Measurements from ENCODE around the gene ITFG1. TPM values are rescaled to one million over a fixed set of nuclear protein-coding genes. Genes with fewer than 3 reads are reported as not detected.

Gene ITFG1
- total and polyA plus RNA-seq, 2 of the 8 experiments (the other 6 are each of a cell fraction or from before 2014, with no cell fraction given) = 13.8 to 22.2 TPM

GRCh38 chr16:47481698-47482374, 21.0 kb upstream of the ITFG1 start:
- Histone ChIP-seq H2BK15ac (ENCODE audit: low read length) (no peak overlapping the region), H3K14ac (ENCODE audit: insufficient read length) (no peak overlapping the region), H4K91ac (replicated peaks; ENCODE audit: insufficient read length, low read length) (no peak overlapping the region), H3K4me1 (replicated peaks in 1 of 4; ENCODE audit: control insufficient read depth in 3 of 4, insufficient read depth in 4 of 4, low read length in 3 of 4) (no peaks in the 10 kb centered on the region), H2AFZ (ENCODE audit: low read length) (no peak overlapping the region), H3K18ac (ENCODE audit: extremely low read depth, low read length) (no peak overlapping the region), H3K23me2 (ENCODE audit: low read depth, low read length) (no peaks in the 10 kb centered on the region), H3K27me3 (replicated peaks in 1 of 4; ENCODE audit: control insufficient read depth in 3 of 4, extremely low read depth in 1 of 4, insufficient read depth in 3 of 4, low read length in 3 of 4) (no peaks in the 10 kb centered on the region), H2AK5ac (ENCODE audit: low read depth, low read length) (no peak overlapping the region), H3K23ac (ENCODE audit: insufficient read length) (no peak overlapping the region), H3K79me1 (ENCODE audit: low read depth, low read length) (no peaks in the 10 kb centered on the region), H3K4ac (replicated peaks; ENCODE audit: insufficient read length, low read depth, low read length) (no peak overlapping the region), H2BK12ac (ENCODE audit: low read depth, low read length) (no peak overlapping the region), H4K5ac (ENCODE audit: insufficient read length, low read depth, low read length) (no peak overlapping the region), H3K4me2 (ENCODE audit: insufficient read depth in 1 of 2, low read depth in 2 of 2, low read length in 2 of 2) (no peak overlapping the region), H2BK20ac (ENCODE audit: low read length) (no peak overlapping the region), H2BK5ac (ENCODE audit: low read depth, low read length) (no peak overlapping the region), H3K36me3 (ENCODE audit: control insufficient read depth in 2 of 4, insufficient read depth in 4 of 4, low read length in 3 of 4) (no peaks in the 10 kb centered on the region), H3K9ac (replicated peaks in 1 of 4; ENCODE audit: extremely low read depth in 1 of 4, low read depth in 3 of 4, low read length in 3 of 4) (no peak overlapping the region), H3K9me3 (ENCODE audit: insufficient read depth in 2 of 2, low read depth in 1 of 2, low read length in 1 of 2) (no peaks in the 10 kb centered on the region), H3K79me2 (ENCODE audit: control insufficient read depth in 1 of 2, insufficient read depth in 2 of 2, low read length in 2 of 2) (no peaks in the 10 kb centered on the region; a peak in 1 of 4 replicates), H3K56ac (replicated peaks; ENCODE audit: insufficient read length, low read depth, low read length) (no peak overlapping the region), H3K4me3 (ENCODE audit: extremely low read depth in 1 of 4, insufficient read depth in 2 of 4, low read depth in 3 of 4, low read length in 4 of 4) (no peak overlapping the region), H3K27ac (ENCODE audit: low read depth, low read length) (no peak overlapping the region), H4K20me1 (replicated peaks in 1 of 2; ENCODE audit: control insufficient read depth in 1 of 2, insufficient read depth in 2 of 2, low read length in 2 of 2) (peaks cover 0 to 2% of the 10 kb centered on the region in 2 experiments), H2BK120ac (replicated peaks; ENCODE audit: low read depth, low read length) (no peak overlapping the region), H4K8ac (ENCODE audit: extremely low read depth, insufficient read depth, low read length) (no peak overlapping the region)
- TF ChIP-seq TBP (IDR thresholded peaks at IDR 0.05; ENCODE audit: low read depth, low read length) (no peak), TAF1 (IDR thresholded peaks at IDR 0.05; ENCODE audit: low read depth, low read length) (no peak)
- ChIA-PET POLR2A (ENCODE audit: partially characterized antibody) (no interaction called here), CTCF (ENCODE audit: partially characterized antibody) (no interaction called here)
- DNase-seq (ENCODE audit: low read depth in 1 of 2, low spot score in 2 of 2) (no peak), FAIRE-seq (no peak)
- WGBS, 2 experiments (ENCODE audit: extremely low coverage in 1 of 2, insufficient coverage in 1 of 2, insufficient read length in 1 of 2, insufficient replicate concordance in 2 of 2, low coverage in 1 of 2, low lambda C conversion rate in 2 of 2, missing lambda C conversion rate in 1 of 2) = 89% methylated on average over 6 of the region's 6 CpGs; no CpG with 5 or more reads in 1 of the 2 experiments

Measured in H1 (cell line).